SU-DHL-6 (cell line): Measurements from ENCODE around the gene SYTL1.

ENCODE experiments used
- H2AFZ ChIP-seq: fragments of 200-600 bp; sonication (generic); 2 replicates; pipeline ENCODE4 v1.6.1; 2014; ENCODE audit warnings: low read depth, mild to moderate bottlenecking, moderate library complexity, mixed read lengths, antibody characterized with exemption, low read length; ENCODE audit not compliant: severe bottlenecking
- H3F3A ChIP-seq: fragments of 200-600 bp; shearing (Covaris generic); 2 replicates; pipeline ENCODE4 v1.6.0; 2016; ENCODE audit warnings: antibody characterized with exemption, mild to moderate bottlenecking; ENCODE audit not compliant: insufficient read depth
- H3K27ac ChIP-seq: fragments of 200-600 bp; sonication (generic); 2 replicates; pipeline ENCODE4 v1.5.1; 2016; ENCODE audit warnings: low read depth, mild to moderate bottlenecking, low read length, moderate library complexity, mixed read lengths
- H3K27me3 ChIP-seq: fragments of 200-600 bp; sonication (generic), shearing (Covaris generic); 2 replicates; pipeline ENCODE4 v1.6.0; 2014; ENCODE audit warnings: mild to moderate bottlenecking, low read length
- H3K36me3 ChIP-seq: fragments of 200-600 bp; sonication (generic); 2 replicates; pipeline ENCODE4 v1.6.1; 2014; ENCODE audit warnings: mild to moderate bottlenecking, low read length, mixed read lengths
- H3K4me2 ChIP-seq: fragments of 300-600, 200-600 bp; shearing (Covaris generic), sonication (generic); 2 replicates; pipeline ENCODE4 v1.6.0; 2014; ENCODE audit warnings: low read length, low read depth, mild to moderate bottlenecking; ENCODE audit not compliant: poor library complexity, severe bottlenecking
- H3K4me3 ChIP-seq: fragments of 200-600 bp; sonication (generic); 2 replicates; pipeline ENCODE4 v1.5.1; 2014; ENCODE audit warnings: antibody characterized with exemption, low read length, mild to moderate bottlenecking, mixed read lengths; ENCODE audit not compliant: insufficient read depth, poor library complexity, severe bottlenecking
- H3K79me2 ChIP-seq: fragments of 200-600 bp; sonication (generic); 2 replicates; pipeline ENCODE4 v1.6.1; 2014; ENCODE audit warnings: mild to moderate bottlenecking, low read length, moderate library complexity; ENCODE audit not compliant: insufficient read depth
- H3K9ac ChIP-seq: fragments of 200-600 bp; sonication (generic); 2 replicates; pipeline ENCODE4 v1.7.0; 2014; ENCODE audit warnings: mild to moderate bottlenecking, low read length
- H3K9me2 ChIP-seq: fragments of 200-600 bp; sonication (generic); replicated peaks from 2 replicates; pipeline ENCODE4 v1.6.1; 2014; ENCODE audit warnings: low read length; ENCODE audit not compliant: insufficient read depth
- H3K9me3 ChIP-seq: fragments of 200-600 bp; sonication (generic); 2 replicates; pipeline ENCODE4 v1.6.1; 2014; ENCODE audit warnings: low read length, mixed read lengths; ENCODE audit not compliant: insufficient read depth
- H4K20me1 ChIP-seq: fragments of 200-600 bp; sonication (generic); 2 replicates; pipeline ENCODE4 v1.6.1; 2014; ENCODE audit warnings: low read depth, mild to moderate bottlenecking, antibody characterized with exemption, low read length, moderate library complexity, mixed read lengths
- CTCF ChIP-seq: fragments of 200-600 bp; sonication (generic); IDR thresholded peaks from one replicate; pipeline ENCODE4 v1.5.1; 2017; ENCODE audit warnings: antibody characterized with exemption, mild to moderate bottlenecking, low read length, moderate library complexity; ENCODE audit not compliant: insufficient read depth, poor library complexity, severe bottlenecking
- EZH2phosphoT487 ChIP-seq: fragments of 200-600 bp; sonication (generic), shearing (Covaris generic); conservative IDR thresholded peaks from 2 replicates; pipeline ENCODE4 v1.6.1; 2018; ENCODE audit warnings: mild to moderate bottlenecking, antibody characterized with exemption, low read length, moderate library complexity, mixed read lengths

SYTL1 gene

DNA sequence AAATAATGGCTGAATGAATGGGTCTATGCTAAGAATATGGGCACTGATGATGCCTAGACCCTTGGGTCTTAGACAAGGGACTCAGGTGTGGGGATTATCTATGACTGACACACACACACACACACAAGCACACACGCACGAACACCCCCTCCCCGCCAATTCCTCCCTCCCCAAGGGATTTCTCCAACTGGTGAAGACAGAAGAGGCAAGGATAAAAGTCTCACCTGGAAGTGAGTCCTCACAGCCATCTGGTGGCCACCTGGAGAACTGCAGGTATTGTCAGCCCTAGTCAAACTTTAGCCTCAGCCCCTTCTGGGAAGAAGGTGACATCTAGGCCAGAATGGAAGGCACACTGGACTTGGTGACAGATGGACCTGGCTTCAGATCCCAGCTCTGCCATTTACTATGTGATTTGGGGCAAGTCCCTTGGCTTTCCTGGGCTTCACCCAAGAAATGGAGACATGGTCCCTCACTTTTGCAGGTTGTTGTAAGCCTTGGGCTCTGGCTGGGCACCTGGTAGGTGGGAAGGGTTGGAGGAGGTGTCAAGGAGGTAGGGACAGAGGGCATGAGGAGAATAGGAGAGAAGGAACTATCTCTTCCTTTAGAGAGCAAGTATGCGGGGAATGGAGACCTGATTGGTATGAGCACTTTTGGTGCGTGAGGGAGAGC, 46.6 kb downstream of the SYTL1 start:
- TF ChIP-seq EZH2phosphoT487, result no peak
- TF ChIP-seq CTCF, result peak; percentile 80
- no peaks in the 10 kb centered on the region for H3K79me2 ChIP-seq
- no peaks in the 10 kb centered on the region for H3K36me3 ChIP-seq
- no peak overlapping the region for H3K4me2 ChIP-seq
- H3K9ac ChIP-seq, result no peak overlapping the region
- no peaks in the 10 kb centered on the region for H4K20me1 ChIP-seq
- H3K9me2 ChIP-seq, result no peaks in the 10 kb centered on the region
- H3K27ac ChIP-seq, result no peak overlapping the region
- H3K27me3 ChIP-seq, result no peaks in the 10 kb centered on the region
- no peak overlapping the region for H3K4me3 ChIP-seq
- H3K9me3 ChIP-seq, result no peaks in the 10 kb centered on the region
- H2AFZ ChIP-seq, result no peak overlapping the region
- H3F3A ChIP-seq, result no peaks in the 10 kb centered on the region

DNA sequence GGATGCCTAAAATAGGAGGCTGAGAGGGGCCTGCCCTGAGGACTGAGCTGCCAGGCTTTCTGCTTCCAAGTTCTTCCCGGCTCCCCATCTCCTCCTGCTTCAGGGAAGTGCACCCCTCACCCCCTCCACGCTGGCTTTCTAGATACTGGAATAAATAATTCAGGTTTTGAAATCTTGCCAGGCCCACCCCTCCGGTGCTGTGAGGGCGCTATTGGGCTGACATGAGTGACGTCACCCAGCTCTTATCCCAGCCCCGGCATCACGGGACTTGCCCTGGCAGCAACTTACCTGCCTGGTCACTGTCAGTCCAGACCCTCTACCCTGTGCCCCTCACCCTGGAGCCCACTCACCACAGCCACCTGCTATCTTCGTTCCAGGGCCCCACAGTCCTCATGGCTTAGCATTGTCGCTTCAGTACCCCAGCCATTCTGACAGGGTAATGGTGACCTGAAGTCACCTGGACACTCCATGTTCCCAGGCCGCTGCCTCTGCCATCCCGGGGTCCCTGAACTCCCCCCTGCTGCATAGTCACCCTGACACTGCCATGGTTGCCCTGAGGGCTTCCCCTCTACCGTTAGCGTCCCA, 49.8 kb downstream of the SYTL1 start:
- no peak overlapping the region for H3K27ac ChIP-seq
- no peaks in the 10 kb centered on the region for H3K27me3 ChIP-seq
- peak overlapping the region; percentile 64 for H3K4me3 ChIP-seq
- no peaks in the 10 kb centered on the region for H3K9me2 ChIP-seq
- no peaks in the 10 kb centered on the region for H3F3A ChIP-seq
- TF ChIP-seq EZH2phosphoT487, result no peak
- no peak for TF ChIP-seq CTCF
- peak overlapping the region; percentile 86 for H2AFZ ChIP-seq
- H4K20me1 ChIP-seq, result no peaks in the 10 kb centered on the region
- no peaks in the 10 kb centered on the region for H3K9me3 ChIP-seq
- H3K9ac ChIP-seq, result peak overlapping the region; percentile 73
- H3K4me2 ChIP-seq, result peak overlapping the region; percentile 85
- no peaks in the 10 kb centered on the region for H3K79me2 ChIP-seq
- no peaks in the 10 kb centered on the region for H3K36me3 ChIP-seq

- no peaks in the 10 kb centered on the region for H3K79me2 ChIP-seq
- peak within 1 kb of the TSS; percentile 97 for H2AFZ ChIP-seq
- H3K4me3 ChIP-seq, result peak within 1 kb of the TSS; percentile 64
- H3K9me2 ChIP-seq, result no peaks in the 10 kb centered on the region
- H3K36me3 ChIP-seq, result no peaks in the 10 kb centered on the region
- peak within 1 kb of the TSS; percentile 85 for H3K4me2 ChIP-seq
- H3F3A ChIP-seq, result no peaks in the 10 kb centered on the region
- H3K9ac ChIP-seq, result peak within 1 kb of the TSS; percentile 73
- no peaks in the 10 kb centered on the region for H4K20me1 ChIP-seq
- H3K27ac ChIP-seq, result no peak within 1 kb of the TSS
- TF ChIP-seq EZH2phosphoT487 (no peak), CTCF (peak; percentile 65)
- H3K9me3 ChIP-seq, result no peaks in the 10 kb centered on the region
- no peaks in the 10 kb centered on the region for H3K27me3 ChIP-seq
Observed at GRCh38 chr1:27392096-27392777, 50.4 kb downstream of the SYTL1 start, which contains the start of gene GPR3. Gene GPR3, plus strand, starts transcription at chr1:27392622. Its CDS starts 1,177 bp downstream, at chr1:27393799.
